Endothelial cell of umbilical vein (primary cell): Measurements from ENCODE around the gene RAD9A. TPM values are rescaled to one million over a fixed set of nuclear protein-coding genes. Genes with fewer than 3 reads are reported as not detected.

ENCODE experiments used
- BruUV-seq: library from RNA; stranded (reverse); fragments of 400-500 nt; replicated peaks from 2 replicates; lab custom pipeline; 2021; lab: Mats Ljungman, UMichigan
- CTCF ChIA-PET: fragments of 300-600, 350-600 bp; sonication (Branson Sonifier 250); formaldehyde crosslinking; loops from one replicate; lab custom pipeline; 2021; ENCODE audit warnings: antibody characterized with exemption, inconsistent platforms; lab: Charles Lee
- POLR2A ChIA-PET: fragments of 300-600, 350-600 bp; sonication (Branson Sonifier 250); formaldehyde crosslinking; loops from one replicate; lab custom pipeline; 2021; ENCODE audit warnings: antibody characterized with exemption, inconsistent platforms; lab: Charles Lee
- DNase-seq: peaks from one replicate; pipeline ENCODE4 v3.0.0-alpha.2; 2011; ENCODE audit warnings: low read depth, low spot score
- FAIRE-seq: peaks from 2 replicates; lab custom pipeline; 2011; peaks lifted over from hg19 to GRCh38; lab: Jason Lieb, UNC
- H2AFZ ChIP-seq: 2 replicates; pipeline ENCODE4 v1.6.0; 2012; ENCODE audit warnings: low read depth, low read length, control low read depth, inconsistent platforms
- H3K27ac ChIP-seq: 2 replicates; pipeline ENCODE4 v1.5.1; 2011; ENCODE audit warnings: low read depth, mild to moderate bottlenecking, control low read depth, low read length, moderate library complexity; ENCODE audit not compliant: insufficient read depth
- H3K27me3 ChIP-seq, 2 experiments: 2 replicates each; pipeline versions ENCODE4 v1.6.0 to v1.6.1; 2011; ENCODE audit warnings: low read length in 2 of 2, mixed read lengths in 1 of 2; ENCODE audit not compliant: control insufficient read depth in 2 of 2, insufficient read depth in 2 of 2
- H3K36me3 ChIP-seq, 2 experiments: 2 replicates in 1 of 2; 3 replicates in 1 of 2; pipeline ENCODE4 v1.5.1; 2011; ENCODE audit warnings: low read length in 2 of 2, mild to moderate bottlenecking in 1 of 2, moderate library complexity in 1 of 2; ENCODE audit not compliant: control insufficient read depth in 2 of 2, insufficient read depth in 2 of 2; ENCODE audit errors: extremely low read depth in 1 of 2
- H3K4me1 ChIP-seq: 3 replicates; pipeline ENCODE4 v1.5.1; 2011; ENCODE audit warnings: mild to moderate bottlenecking, low read length; ENCODE audit not compliant: control insufficient read depth, insufficient read depth; ENCODE audit errors: extremely low read depth
- H3K4me2 ChIP-seq: 2 replicates; pipeline ENCODE4 v1.6.1; 2011; ENCODE audit warnings: low read length, control low read depth, mixed read lengths; ENCODE audit not compliant: insufficient read depth
- H3K4me3 ChIP-seq, 3 experiments: fragments of 200-600 bp in 1 of 3; sonication (generic), shearing (Covaris generic) in 1 of 3; replicated peaks in 1 of 3; 2 replicates each; pipeline ENCODE4 v1.5.1; 2011 to 2016; ENCODE audit warnings: control low read depth in 3 of 3, low read length in 3 of 3, mild to moderate bottlenecking in 2 of 3, inconsistent platforms in 1 of 3, low read depth in 1 of 3, moderate library complexity in 1 of 3; ENCODE audit not compliant: insufficient read depth in 1 of 3
- H3K79me2 ChIP-seq: 2 replicates; pipeline ENCODE4 v1.6.0; 2012; ENCODE audit warnings: low read length, inconsistent platforms; ENCODE audit not compliant: control insufficient read depth, insufficient read depth
- H3K9ac ChIP-seq: replicated peaks from 2 replicates; pipeline ENCODE3; 2011; ENCODE audit warnings: low read length, control low read depth; ENCODE audit not compliant: insufficient read depth; ENCODE audit errors: extremely low read depth
- H3K9me1 ChIP-seq: replicated peaks from 3 replicates; pipeline ENCODE4 v1.6.0; 2011; ENCODE audit warnings: mild to moderate bottlenecking, low read length; ENCODE audit not compliant: control insufficient read depth, insufficient read depth; ENCODE audit errors: extremely low read depth
- H3K9me3 ChIP-seq: replicated peaks from 2 replicates; pipeline ENCODE4 v1.5.1; 2012; ENCODE audit warnings: low read length, inconsistent platforms; ENCODE audit not compliant: control insufficient read depth, insufficient read depth
- H4K20me1 ChIP-seq: replicated peaks from 2 replicates; pipeline ENCODE3; 2011; ENCODE audit warnings: mild to moderate bottlenecking, low read length; ENCODE audit not compliant: control insufficient read depth, insufficient read depth; ENCODE audit errors: extremely low read depth
- CTCF ChIP-seq, 2 donors: IDR thresholded peaks; 1 replicate in 1 of 2; 2 replicates in 1 of 2; pipeline ENCODE4 v1.5.1; 2011; ENCODE audit warnings: low read length in 2 of 2, mild to moderate bottlenecking in 2 of 2, moderate library complexity in 2 of 2, control low read depth in 1 of 2, inconsistent platforms in 1 of 2, low read depth in 1 of 2; ENCODE audit not compliant: insufficient read depth in 1 of 2; ENCODE audit errors: extremely low read depth in 1 of 2
- EZH2 ChIP-seq: IDR thresholded peaks from 2 replicates; pipeline ENCODE4 v1.6.1; 2012; ENCODE audit warnings: borderline replicate concordance, low read depth, mild to moderate bottlenecking, moderate library complexity, low read length, inconsistent platforms; ENCODE audit not compliant: severe bottlenecking
- FOS ChIP-seq: IDR thresholded peaks from 2 replicates; pipeline ENCODE4 v1.6.1; 2011; ENCODE audit warnings: mild to moderate bottlenecking, low read length, moderate library complexity, borderline replicate concordance; ENCODE audit not compliant: insufficient read depth
- GATA2 ChIP-seq: IDR thresholded peaks from 2 replicates; pipeline ENCODE4 v1.7.0; 2011; ENCODE audit warnings: low read depth, mild to moderate bottlenecking, moderate library complexity, mixed read lengths, low read length; ENCODE audit not compliant: insufficient read length, insufficient read depth
- JUN ChIP-seq: IDR thresholded peaks from 2 replicates; pipeline ENCODE4 v1.6.1; 2011; ENCODE audit warnings: borderline replicate concordance, low read depth; ENCODE audit not compliant: insufficient read length, insufficient read depth
- MAX ChIP-seq: IDR thresholded peaks from 2 replicates; pipeline ENCODE4 v1.6.1; 2011; ENCODE audit not compliant: insufficient read depth, insufficient read length
- MYC ChIP-seq: IDR thresholded peaks from one replicate; pipeline ENCODE4 v1.6.1; 2011; ENCODE audit warnings: mild to moderate bottlenecking, low read depth, low read length
- POLR2A ChIP-seq: IDR thresholded peaks from 2 replicates; pipeline ENCODE4 v1.6.1; 2012; ENCODE audit warnings: low read depth, mild to moderate bottlenecking, control low read depth, low read length
- POLR2AphosphoS5 ChIP-seq: IDR thresholded peaks from 2 replicates; pipeline ENCODE4 v1.6.1; 2012; ENCODE audit warnings: low read depth, mild to moderate bottlenecking, control low read depth, low read length, moderate library complexity; ENCODE audit not compliant: insufficient read depth
- dilution Hi-C: fragments of 300-500 bp; cut with MboI; formaldehyde crosslinking; loops from one replicate; pipeline ENCODE4 v1.15.0; 2019; ENCODE audit warnings: low sequenced_read_pairs; ENCODE audit not compliant: extremely low pct_ligation_motif_present
- intact Hi-C: fragments of 100-400 bp; cut with micrococcal nuclease; formaldehyde crosslinking; loops from one replicate; pipeline ENCODE4 v1.10.0; 2022
- polyA plus RNA-seq, 4 experiments: library from polyadenylated mRNA; depleted of rRNA in 3 of 4; stranded (reverse) in 3 of 4; unstranded in 1 of 4; fragments of >200 nt; gene quantifications; 2 replicates each; pipeline versions ENCODE4 v1.2.1 to v1.2.3, GENCODE V29; 2011 to 2012; ENCODE audit warnings: missing spikeins in 1 of 4
- total RNA-seq: library from RNA; stranded (reverse); gene quantifications from 2 replicates; pipeline ENCODE4 v1.2.3, GENCODE V29; 2021

The RAD9A gene
- total and polyA plus RNA-seq, 2 donors (not counting 3 experiments of a cell fraction or from before 2014, with no cell fraction given): 18.4 to 22.2 TPM

- dilution Hi-C loops (no loop called here), intact Hi-C loops (no loop called here)
- TF ChIP-seq MAX (no peak), GATA2 (no peak), EZH2 (no peak), FOS (peak; percentile 97), MYC (peak; percentile 36), JUN (peak; percentile 73), POLR2AphosphoS5 (peak; percentile 82), POLR2A (no peak), CTCF (IDR thresholded peaks at IDR 0.05; ENCODE audit: extremely low read depth in 1 of 2, insufficient read depth in 1 of 2, low read depth in 1 of 2, low read length in 2 of 2) (no peak)
- CTCF ChIA-PET: interaction anchor here (0.5 to 15.0 kb wide), 8 partner anchors 9 to 227 kb away, joined by 3 to 1051 read pairs (median 6); partner anchors contain the start of genes CLCF1, PPP1CA and RAD9A
- Histone ChIP-seq H3K4me1 (peaks cover 47% of the 10 kb centered on the region), H3K79me2 (peaks cover 4% of the 10 kb centered on the region), H3K9ac (peak overlapping the region; percentile 63), H3K27ac (peak overlapping the region; percentile 78), H3K36me3 (no peaks in the 10 kb centered on the region), H3K9me1 (no peaks in the 10 kb centered on the region), H3K4me3 (peak overlapping the region in 2 of 3 experiments; percentile 18 to 76), H3K27me3 (no peaks in the 10 kb centered on the region), H3K9me3 (no peaks in the 10 kb centered on the region), H3K4me2 (peak overlapping the region; percentile 46), H2AFZ (no peak overlapping the region), H4K20me1 (no peaks in the 10 kb centered on the region)
- FAIRE-seq (peak; percentile 99), DNase-seq (peak; percentile 93)
- BruUV-seq: TSS peak; percentile 98
- POLR2A ChIA-PET: interaction anchor here (0.5 to 1.8 kb wide), 4 partner anchors 16 to 230 kb away, joined by 4 to 5 read pairs (median 4); partner anchors contain the start of gene GSTP1
Observed at GRCh38 chr11:67354075-67355022, 37.4 kb upstream of the RAD9A start.
